ENCODE data around the gene CEP55.
A peak's percentile ranks its signal among the peaks of the same experiment; 100 is the strongest.

CEP55 gene

DNA sequence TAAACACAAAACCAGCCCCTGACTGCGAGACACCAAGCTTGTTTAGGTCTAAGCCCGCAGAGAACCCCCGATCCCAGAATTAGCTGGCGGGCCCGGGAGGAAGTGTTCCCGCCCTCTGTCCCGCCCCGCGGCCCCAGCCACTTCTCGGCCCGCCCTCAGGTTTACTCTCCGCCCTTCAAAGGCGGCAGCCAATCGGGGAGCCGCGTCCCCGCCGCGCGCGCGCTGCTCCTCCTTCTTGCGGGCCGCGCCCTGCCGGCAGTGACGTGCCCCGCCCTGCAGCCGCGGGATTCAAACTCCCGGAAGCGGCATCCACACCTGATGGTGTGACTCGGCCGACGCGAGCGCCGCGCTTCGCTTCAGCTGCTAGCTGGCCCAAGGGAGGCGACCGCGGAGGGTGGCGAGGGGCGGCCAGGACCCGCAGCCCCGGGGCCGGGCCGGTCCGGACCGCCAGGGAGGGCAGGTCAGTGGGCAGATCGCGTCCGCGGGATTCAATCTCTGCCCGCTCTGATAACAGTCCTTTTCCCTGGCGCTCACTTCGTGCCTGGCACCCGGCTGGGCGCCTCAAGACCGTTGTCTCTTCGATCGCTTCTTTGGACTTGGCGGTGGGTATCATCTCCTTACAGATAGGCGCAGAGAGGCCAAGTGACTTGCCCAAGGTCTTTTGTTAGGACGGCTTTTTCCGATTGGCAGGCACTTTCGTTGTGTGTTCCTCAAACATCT lies at the start of gene CEP55:
Gene CEP55 (plus strand): TSS at position 291 of the 720 bp plus-strand sequence. CDS start 3,440 bp downstream, outside the sequence.
- Histone ChIP-seq H3K27me3 (ENCODE audit: insufficient read depth, low read depth) (no peaks in the 10 kb centered on the region), H3K4me3 (IDR thresholded peaks at IDR 0.05; ENCODE audit: insufficient read depth, low read depth, low read length) (no peak within 1 kb of the TSS), H3K4me1 (ENCODE audit: low read depth, poor library complexity, severe bottlenecking) (peaks cover 41% of the 10 kb centered on the region), H2AFZ (ENCODE audit: low read depth) (peak within 1 kb of the TSS; percentile 89), H3K9ac (peak within 1 kb of the TSS; percentile 73), H3K4me2 (peak within 1 kb of the TSS; percentile 98), H3K79me2 (ENCODE audit: insufficient read depth, low read depth) (peaks cover 44% of the 10 kb centered on the region), H3K36me3 (ENCODE audit: insufficient read depth) (no peaks in the 10 kb centered on the region), H4K20me1 (ENCODE audit: insufficient read depth) (no peaks in the 10 kb centered on the region), H3K27ac (peak within 1 kb of the TSS; percentile 60)
- TF ChIP-seq, protein P1, sequence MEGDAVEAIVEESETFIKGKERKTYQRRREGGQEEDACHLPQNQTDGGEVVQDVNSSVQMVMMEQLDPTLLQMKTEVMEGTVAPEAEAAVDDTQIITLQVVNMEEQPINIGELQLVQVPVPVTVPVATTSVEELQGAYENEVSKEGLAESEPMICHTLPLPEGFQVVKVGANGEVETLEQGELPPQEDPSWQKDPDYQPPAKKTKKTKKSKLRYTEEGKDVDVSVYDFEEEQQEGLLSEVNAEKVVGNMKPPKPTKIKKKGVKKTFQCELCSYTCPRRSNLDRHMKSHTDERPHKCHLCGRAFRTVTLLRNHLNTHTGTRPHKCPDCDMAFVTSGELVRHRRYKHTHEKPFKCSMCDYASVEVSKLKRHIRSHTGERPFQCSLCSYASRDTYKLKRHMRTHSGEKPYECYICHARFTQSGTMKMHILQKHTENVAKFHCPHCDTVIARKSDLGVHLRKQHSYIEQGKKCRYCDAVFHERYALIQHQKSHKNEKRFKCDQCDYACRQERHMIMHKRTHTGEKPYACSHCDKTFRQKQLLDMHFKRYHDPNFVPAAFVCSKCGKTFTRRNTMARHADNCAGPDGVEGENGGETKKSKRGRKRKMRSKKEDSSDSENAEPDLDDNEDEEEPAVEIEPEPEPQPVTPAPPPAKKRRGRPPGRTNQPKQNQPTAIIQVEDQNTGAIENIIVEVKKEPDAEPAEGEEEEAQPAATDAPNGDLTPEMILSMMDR (conservative IDR thresholded peaks at IDR 0.05; ENCODE audit: low read depth, low read length): no peak

DNA sequence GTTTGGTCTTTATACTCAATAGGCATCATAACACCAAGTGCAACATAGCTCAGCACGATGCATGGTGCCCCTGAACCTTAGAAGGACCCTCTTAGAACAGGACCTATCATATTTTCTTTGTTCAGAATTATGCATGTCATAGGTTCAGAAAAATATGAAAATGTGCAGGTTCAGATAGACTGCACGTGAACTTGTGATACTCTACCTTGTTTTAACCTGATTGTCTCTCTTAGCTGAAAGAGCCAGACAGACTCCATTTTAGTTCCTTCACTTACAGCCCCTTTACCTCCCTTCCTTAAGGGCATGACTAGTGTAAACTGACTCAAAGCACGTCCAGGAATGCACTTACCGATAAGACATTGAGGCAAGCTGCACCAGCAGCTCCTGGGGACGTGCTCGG lies 49.4 kb upstream of the CEP55 start:
- H3K27me3 ChIP-seq (ENCODE audit: insufficient read depth, low read depth): no peaks in the 10 kb centered on the region
- TF ChIP-seq, protein P1 (conservative IDR thresholded peaks at IDR 0.05; ENCODE audit: low read depth, low read length): no peak
- no peak overlapping the region for H3K9ac ChIP-seq
- no peak overlapping the region for H3K4me2 ChIP-seq
- H3K27ac ChIP-seq: no peak overlapping the region
- H3K4me3 ChIP-seq (IDR thresholded peaks at IDR 0.05; ENCODE audit: insufficient read depth, low read depth, low read length): no peak overlapping the region
- H3K79me2 ChIP-seq (ENCODE audit: insufficient read depth, low read depth): no peaks in the 10 kb centered on the region
- no peaks in the 10 kb centered on the region for H3K36me3 ChIP-seq (ENCODE audit: insufficient read depth)
- no peaks in the 10 kb centered on the region for H3K4me1 ChIP-seq (ENCODE audit: low read depth, poor library complexity, severe bottlenecking)
- no peaks in the 10 kb centered on the region for H4K20me1 ChIP-seq (ENCODE audit: insufficient read depth)
- no peak overlapping the region for H2AFZ ChIP-seq (ENCODE audit: low read depth)

DNA sequence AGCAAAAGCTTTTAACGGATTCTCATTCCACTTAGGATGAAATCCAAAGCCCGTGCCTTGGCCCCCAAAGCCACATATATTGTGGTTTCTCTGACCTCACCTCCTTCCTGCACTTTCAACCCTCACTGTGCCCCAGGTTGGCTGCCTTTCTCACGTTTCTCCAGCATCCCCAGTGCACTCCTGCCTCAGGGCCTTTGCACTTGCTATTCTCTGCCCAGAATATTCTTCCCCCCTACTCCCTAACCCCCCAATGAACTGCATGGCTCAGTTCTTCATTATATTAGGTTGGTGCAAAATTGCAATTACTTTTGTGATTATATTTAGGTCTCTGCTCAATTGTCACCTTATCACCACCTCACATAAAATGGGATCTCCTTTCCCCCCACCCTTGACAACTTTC lies 48.4 kb upstream of the CEP55 start:
- Histone ChIP-seq H3K9ac (no peak overlapping the region), H3K27ac (no peak overlapping the region), H3K36me3 (ENCODE audit: insufficient read depth) (no peaks in the 10 kb centered on the region), H3K4me3 (IDR thresholded peaks at IDR 0.05; ENCODE audit: insufficient read depth, low read depth, low read length) (no peak overlapping the region), H3K4me1 (ENCODE audit: low read depth, poor library complexity, severe bottlenecking) (no peaks in the 10 kb centered on the region), H3K27me3 (ENCODE audit: insufficient read depth, low read depth) (no peaks in the 10 kb centered on the region), H4K20me1 (ENCODE audit: insufficient read depth) (no peaks in the 10 kb centered on the region), H3K79me2 (ENCODE audit: insufficient read depth, low read depth) (no peaks in the 10 kb centered on the region), H3K4me2 (no peak overlapping the region), H2AFZ (ENCODE audit: low read depth) (no peak overlapping the region)
- TF ChIP-seq, protein P1 (conservative IDR thresholded peaks at IDR 0.05; ENCODE audit: low read depth, low read length): no peak

DNA sequence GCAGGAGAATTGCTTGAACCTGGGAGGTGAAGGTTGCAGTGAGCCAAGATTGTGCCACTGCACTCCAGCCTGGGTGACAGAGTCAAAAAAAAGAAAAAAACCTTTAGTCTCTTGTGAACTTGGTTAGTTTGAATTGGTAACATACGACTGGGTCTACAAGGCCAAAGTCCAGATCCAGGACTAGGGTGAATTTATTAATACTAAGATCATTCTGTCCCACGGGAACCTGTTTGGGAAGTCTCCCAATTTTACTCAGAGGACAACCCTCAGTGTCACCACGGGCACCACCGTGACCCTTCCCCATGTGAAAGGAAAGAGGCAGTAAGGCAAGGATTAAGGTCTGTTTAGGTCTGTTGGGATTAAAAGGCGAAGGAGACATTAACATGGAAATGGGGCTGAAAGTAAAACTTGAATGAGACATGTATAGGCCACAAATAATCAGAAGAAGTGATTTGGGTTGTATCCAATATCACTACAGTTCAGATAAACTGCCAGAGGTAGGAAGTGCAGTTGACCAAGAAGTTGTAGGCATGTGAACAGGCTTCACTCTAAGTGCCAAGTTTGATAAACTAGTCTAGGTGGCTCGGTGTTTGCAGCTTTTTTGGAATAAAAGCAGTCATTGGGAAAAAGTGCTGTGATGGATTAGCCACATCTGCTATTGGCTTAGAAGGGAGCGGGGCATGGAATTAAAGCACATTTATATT lies 45.0 kb upstream of the CEP55 start:
- Histone ChIP-seq H3K36me3 (ENCODE audit: insufficient read depth) (no peaks in the 10 kb centered on the region), H3K4me2 (no peak overlapping the region), H2AFZ (ENCODE audit: low read depth) (no peak overlapping the region), H3K9ac (no peak overlapping the region), H4K20me1 (ENCODE audit: insufficient read depth) (no peaks in the 10 kb centered on the region), H3K79me2 (ENCODE audit: insufficient read depth, low read depth) (no peaks in the 10 kb centered on the region), H3K27me3 (ENCODE audit: insufficient read depth, low read depth) (no peaks in the 10 kb centered on the region), H3K4me3 (IDR thresholded peaks at IDR 0.05; ENCODE audit: insufficient read depth, low read depth, low read length) (no peak overlapping the region), H3K27ac (no peak overlapping the region), H3K4me1 (ENCODE audit: low read depth, poor library complexity, severe bottlenecking) (no peaks in the 10 kb centered on the region)
- TF ChIP-seq, protein P1 (conservative IDR thresholded peaks at IDR 0.05; ENCODE audit: low read depth, low read length): no peak
